Body of pancreas (tissue), 4 donors: Measurements from ENCODE around the gene COL27A1. TPM values are rescaled to one million over a fixed set of nuclear protein-coding genes. Genes with fewer than 3 reads are reported as not detected.

Experiments
- ATAC-seq: fragments of 150-250 bp; one replicate; pipeline ENCODE4 v1.9.1; 2016
- DNase-seq, 4 donors: peaks; one replicate each; pipeline ENCODE4 v3.0.0-alpha.2; 2019
- H3K27ac ChIP-seq, 4 donors: fragments of 200-600 bp; sonication (generic); 1 replicate in 3 of 4; 2 replicates in 1 of 4; pipeline versions ENCODE4 v1.5.1 to v1.6.1; 2016 to 2019; ENCODE audit warnings: mild to moderate bottlenecking in 1 of 4, mixed read lengths in 1 of 4, moderate library complexity in 1 of 4
- H3K27me3 ChIP-seq, 2 donors: fragments of 200-600 bp; sonication (generic); one replicate each; pipeline ENCODE4 v1.6.0; 2016; ENCODE audit warnings: mild to moderate bottlenecking in 1 of 2
- H3K36me3 ChIP-seq, 2 donors: fragments of 200-600 bp; sonication (generic); replicated peaks in 1 of 2; 2 replicates each; pipeline ENCODE4 v1.5.1; 2016; ENCODE audit warnings: low read depth in 2 of 2; ENCODE audit not compliant: insufficient read depth in 1 of 2
- H3K4me1 ChIP-seq: fragments of 200-600 bp; sonication (generic); one replicate; pipeline ENCODE4 v1.6.0; 2016
- H3K4me3 ChIP-seq, 2 donors: fragments of 200-600 bp; sonication (generic); 1 replicate in 1 of 2; 2 replicates in 1 of 2; pipeline ENCODE4 v1.5.1; 2016 to 2019
- H3K9me3 ChIP-seq, 3 donors: fragments of 200-600 bp; sonication (generic); 1 replicate in 2 of 3; 2 replicates in 1 of 3; pipeline ENCODE4 v1.5.1; 2016
- POLR2A ChIP-seq, 3 donors: fragments of 450-650 bp; IDR thresholded peaks; one replicate each; pipeline ENCODE4 v1.6.1; 2016; ENCODE audit warnings: antibody characterized with exemption in 3 of 3, mild to moderate bottlenecking in 2 of 3
- WGBS, 2 donors: methylation state at CpG; one replicate each; pipeline ENCODE4 v1.1.5; 2017; 5-methylcytosine and 5-hydroxymethylcytosine counted together
- intact Hi-C: fragments of 100-400 bp; cut with DNase I; formaldehyde crosslinking; loops from one replicate; pipeline ENCODE4 v1.15.1; 2023
- total RNA-seq, 2 donors: library from RNA; depleted of rRNA; stranded (reverse); fragments of >200 nt; gene quantifications; one replicate each; pipeline ENCODE4 v1.1.0, GENCODE V29; 2016
- TF ChIP-seq, protein P1 (sequence below), 7 experiments: fragments of 450-650 bp in 4 of 7; fragments of 200-600 bp in 3 of 7; sonication (generic) in 3 of 7; IDR thresholded peaks; one replicate each; pipeline ENCODE4 v1.5.1; 2016 to 2019; ENCODE audit warnings: antibody characterized with exemption in 7 of 7

Gene COL27A1
- total RNA-seq, 2 donors from 2014 or later = 24.1 to 58.0 TPM

DNA sequence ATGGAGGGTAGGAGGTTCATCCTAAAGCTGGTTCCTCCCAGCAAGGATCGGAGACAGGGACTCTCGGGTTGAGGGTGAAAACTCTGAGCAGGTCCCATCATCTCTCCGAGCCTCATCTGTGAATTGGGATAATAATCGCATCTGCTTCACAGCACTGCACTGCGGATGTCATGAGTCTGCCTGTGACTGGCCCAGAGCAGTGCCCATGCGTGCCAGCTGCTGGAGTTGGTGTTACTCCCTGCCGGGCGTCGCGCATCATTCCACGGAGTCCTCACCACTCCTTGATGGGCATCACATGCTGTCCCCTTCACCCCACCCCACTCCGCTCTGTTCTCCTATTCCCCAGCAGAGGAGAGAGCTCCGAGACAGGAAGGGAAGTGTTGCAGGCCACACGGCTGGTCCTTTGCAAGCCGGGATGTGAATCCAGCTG is 132.4 kb downstream of the COL27A1 start:
- ATAC-seq (no peak), DNase-seq (peak in 2 of 4 donors; percentile 3 to 9)
- 89 to 90% methylated on average over 9 to 15 of the region's 15 CpGs for WGBS, 2 donors

DNA sequence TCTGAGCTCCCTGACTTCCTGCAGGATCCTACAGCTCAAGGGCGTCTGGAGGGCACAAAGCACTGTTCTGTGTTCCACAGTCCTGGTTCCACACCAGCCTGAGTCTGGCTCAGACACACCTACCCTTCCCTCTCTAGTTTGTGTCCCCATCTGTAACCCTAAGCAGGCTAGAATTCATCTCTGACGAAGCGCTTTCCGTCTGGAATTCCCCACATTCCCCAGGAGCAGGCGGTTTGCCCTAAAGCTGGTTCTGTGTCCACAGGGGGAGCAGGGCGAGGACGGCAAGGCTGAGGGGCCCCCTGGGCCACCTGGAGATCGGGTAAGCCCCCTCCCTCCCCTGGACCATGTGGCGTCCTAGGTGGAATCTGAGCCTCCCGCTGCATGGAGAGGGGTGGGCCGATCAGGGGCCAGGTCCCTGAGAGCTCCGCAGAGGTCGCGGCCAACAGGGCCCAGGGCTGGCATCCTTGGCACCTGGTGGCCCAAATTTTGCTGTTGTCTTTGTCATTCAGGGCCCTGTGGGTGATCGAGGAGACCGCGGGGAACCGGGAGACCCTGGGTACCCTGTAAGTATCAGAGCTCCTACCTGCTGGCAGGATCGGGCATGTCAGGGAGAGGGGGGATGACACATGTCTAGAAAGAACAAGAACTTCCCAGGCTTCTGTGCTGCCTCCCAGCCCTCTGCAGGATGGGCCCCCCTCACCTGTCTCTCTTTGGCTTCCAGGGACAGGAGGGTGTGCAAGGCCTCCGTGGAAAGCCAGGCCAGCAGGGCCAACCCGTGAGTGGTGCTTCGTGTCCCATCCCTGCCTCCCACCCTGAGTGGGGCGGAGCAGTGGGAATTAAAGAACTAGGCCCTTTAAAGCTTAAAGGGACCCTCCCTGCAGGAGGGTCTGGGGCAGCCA is 133.1 kb downstream of the COL27A1 start:
- intact Hi-C loops = loop anchor here (5.0 kb wide), 1 partner anchor 136 kb away; no protein-coding TSS in a partner anchor
- TF ChIP-seq, protein P1, sequence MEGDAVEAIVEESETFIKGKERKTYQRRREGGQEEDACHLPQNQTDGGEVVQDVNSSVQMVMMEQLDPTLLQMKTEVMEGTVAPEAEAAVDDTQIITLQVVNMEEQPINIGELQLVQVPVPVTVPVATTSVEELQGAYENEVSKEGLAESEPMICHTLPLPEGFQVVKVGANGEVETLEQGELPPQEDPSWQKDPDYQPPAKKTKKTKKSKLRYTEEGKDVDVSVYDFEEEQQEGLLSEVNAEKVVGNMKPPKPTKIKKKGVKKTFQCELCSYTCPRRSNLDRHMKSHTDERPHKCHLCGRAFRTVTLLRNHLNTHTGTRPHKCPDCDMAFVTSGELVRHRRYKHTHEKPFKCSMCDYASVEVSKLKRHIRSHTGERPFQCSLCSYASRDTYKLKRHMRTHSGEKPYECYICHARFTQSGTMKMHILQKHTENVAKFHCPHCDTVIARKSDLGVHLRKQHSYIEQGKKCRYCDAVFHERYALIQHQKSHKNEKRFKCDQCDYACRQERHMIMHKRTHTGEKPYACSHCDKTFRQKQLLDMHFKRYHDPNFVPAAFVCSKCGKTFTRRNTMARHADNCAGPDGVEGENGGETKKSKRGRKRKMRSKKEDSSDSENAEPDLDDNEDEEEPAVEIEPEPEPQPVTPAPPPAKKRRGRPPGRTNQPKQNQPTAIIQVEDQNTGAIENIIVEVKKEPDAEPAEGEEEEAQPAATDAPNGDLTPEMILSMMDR (IDR thresholded peaks at IDR 0.05) = no peak
- no peak for TF ChIP-seq POLR2A (IDR thresholded peaks at IDR 0.05)
- Histone ChIP-seq H3K36me3 (no peaks in the 10 kb centered on the region), H3K9me3 (no peaks in the 10 kb centered on the region), H3K4me3 (no peak overlapping the region), H3K27ac (peak overlapping the region in 2 of 4 donors; percentile 19 to 34), H3K4me1 (peaks cover 8% of the 10 kb centered on the region), H3K27me3 (no peaks in the 10 kb centered on the region)
- WGBS, 2 donors = 79 to 87% methylated on average over 16 to 23 of the region's 23 CpGs
- DNase-seq (peak in 3 of 4 donors; percentile 8 to 26 (median 21)), ATAC-seq (peak; percentile 30)

More for the DNA sequence above, 132.4 kb downstream of the COL27A1 start:
- no peaks in the 10 kb centered on the region for H3K9me3 ChIP-seq
- peak overlapping the region in 2 of 4 donors; percentile 19 to 34 for H3K27ac ChIP-seq
- intact Hi-C loops = loop anchor here (5.0 kb wide), 1 partner anchor 135 kb away; no protein-coding TSS in a partner anchor
- H3K4me1 ChIP-seq = peaks cover 8% of the 10 kb centered on the region
- no peaks in the 10 kb centered on the region for H3K36me3 ChIP-seq
- TF ChIP-seq POLR2A (IDR thresholded peaks at IDR 0.05) = no peak
- TF ChIP-seq, protein P1 (IDR thresholded peaks at IDR 0.05) = no peak
- no peak overlapping the region for H3K4me3 ChIP-seq
- H3K27me3 ChIP-seq = no peaks in the 10 kb centered on the region

DNA sequence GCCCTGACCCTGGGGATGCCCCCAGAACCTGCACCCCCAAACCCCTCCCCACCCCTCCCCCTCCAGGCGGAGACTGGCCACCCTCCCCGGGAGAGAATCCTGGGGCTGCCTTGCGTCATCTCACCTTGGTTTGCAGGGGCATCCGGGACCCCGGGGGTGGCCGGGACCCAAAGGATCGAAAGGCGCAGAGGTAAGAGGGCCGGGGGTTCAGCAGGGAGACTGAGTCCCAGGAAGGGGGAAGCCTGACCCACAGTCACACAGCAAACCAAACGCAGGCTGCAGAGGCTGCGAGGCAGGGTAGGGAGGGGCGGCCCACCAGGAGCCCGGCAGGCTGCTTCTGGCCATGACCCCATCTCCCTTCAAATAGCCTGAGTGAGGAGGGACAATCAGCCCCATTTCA is 133.8 kb downstream of the COL27A1 start:
- H3K4me3 ChIP-seq = no peak overlapping the region
- H3K27me3 ChIP-seq = no peaks in the 10 kb centered on the region
- intact Hi-C loops = loop anchor here (5.0 kb wide), 1 partner anchor 137 kb away; no protein-coding TSS in a partner anchor
- WGBS, 2 donors = 83 to 91% methylated on average over 10 to 12 of the region's 13 CpGs
- H3K9me3 ChIP-seq = no peaks in the 10 kb centered on the region
- ATAC-seq (no peak), DNase-seq (peak in 2 of 4 donors; percentile 3 to 6)
- no peaks in the 10 kb centered on the region for H3K36me3 ChIP-seq
- peaks cover 8% of the 10 kb centered on the region for H3K4me1 ChIP-seq
- no peak for TF ChIP-seq POLR2A (IDR thresholded peaks at IDR 0.05)
- TF ChIP-seq, protein P1 (IDR thresholded peaks at IDR 0.05) = no peak
- H3K27ac ChIP-seq = no peak overlapping the region

DNA sequence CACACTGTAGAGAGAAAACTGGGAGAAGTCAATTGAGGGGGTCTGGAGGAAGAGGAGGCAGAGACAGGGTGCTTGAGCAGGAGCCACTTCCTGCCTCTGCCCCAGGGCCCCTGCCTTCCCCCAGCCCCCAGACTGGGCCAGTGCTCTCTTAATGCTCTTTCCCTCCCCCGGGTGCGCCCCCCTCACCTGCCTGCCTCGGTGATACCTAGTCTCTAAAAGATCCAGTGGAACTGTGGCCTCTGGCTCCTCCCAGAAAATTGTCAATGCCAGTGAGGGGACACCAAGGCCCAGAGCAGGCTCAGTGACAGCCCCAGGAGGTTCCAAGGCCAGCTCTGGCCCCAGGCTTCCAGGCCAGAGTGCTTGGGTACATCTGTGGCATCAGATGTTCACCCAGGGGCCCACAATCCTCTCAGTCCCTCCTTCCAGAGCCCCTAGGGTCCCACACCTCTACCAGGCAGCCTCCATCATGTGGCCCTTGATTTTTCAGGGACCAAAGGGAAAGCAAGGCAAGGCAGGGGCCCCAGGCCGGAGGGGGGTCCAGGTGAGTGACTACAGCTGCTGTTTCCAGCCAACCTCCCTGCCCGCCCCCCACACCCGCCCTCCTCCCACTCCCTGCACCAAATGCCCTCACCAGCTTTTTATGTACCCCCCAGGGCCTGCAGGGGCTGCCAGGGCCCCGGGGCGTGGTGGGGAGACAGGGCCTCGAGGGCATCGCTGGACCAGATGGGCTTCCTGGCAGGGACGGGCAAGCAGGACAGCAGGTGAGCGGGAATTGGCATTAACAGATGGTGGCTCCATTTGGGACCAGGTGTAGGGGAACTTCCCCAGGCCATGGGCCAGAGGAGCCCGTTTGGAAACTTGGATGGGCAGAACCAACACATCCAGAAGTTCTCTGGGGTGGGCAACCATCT is 134.5 kb downstream of the COL27A1 start:
- DNase-seq (peak in 3 of 4 donors; percentile 4 to 11 (median 9)), ATAC-seq (no peak)
- Histone ChIP-seq H3K4me3 (no peak overlapping the region), H3K27me3 (no peaks in the 10 kb centered on the region), H3K27ac (no peak overlapping the region), H3K4me1 (peaks cover 8% of the 10 kb centered on the region), H3K36me3 (peaks cover 0 to under 1% of the 10 kb centered on the region in 2 donors), H3K9me3 (no peaks in the 10 kb centered on the region)
- intact Hi-C loops = loop anchor here (5.0 kb wide), 2 partner anchors 138 to 183 kb away; no protein-coding TSS in a partner anchor
- TF ChIP-seq POLR2A (IDR thresholded peaks at IDR 0.05) = no peak
- TF ChIP-seq, protein P1 (IDR thresholded peaks at IDR 0.05) = no peak
- 83 to 86% methylated on average over 9 to 11 of the region's 13 CpGs for WGBS, 2 donors
